A549 (cell line): ENCODE results near the gene ZNF48. TPM values are rescaled to one million over a fixed set of nuclear protein-coding genes. Genes with fewer than 3 reads are reported as not detected.

Source experiments
- ATAC-seq, 2 experiments: fragments of 200-7000 bp in 1 of 2; fragments of >200 bp in 1 of 2; cut with Nextera tagmentation in 1 of 2; cut with Tn5 transposase in 1 of 2; 3 replicates each; pipeline versions ENCODE4 v1.8.0 to v1.9.1; 2018 to 2020; ENCODE audit warnings: mild to moderate bottlenecking in 1 of 2, moderate library complexity in 1 of 2
- CTCF ChIA-PET: fragments of 300-600 bp; sonication (Branson Sonifier 250); formaldehyde crosslinking; extraction: SDS; loops from one replicate; lab custom pipeline; 2021; ENCODE audit warnings: antibody characterized with exemption, inconsistent platforms; lab: Yijun Ruan, JAX
- POLR2A ChIA-PET: fragments of 350-600 bp; formaldehyde crosslinking; extraction: SDS; loops from one replicate; lab custom pipeline; 2021; ENCODE audit warnings: antibody characterized with exemption, inconsistent platforms; lab: Yijun Ruan, JAX
- DNase-seq, 2 experiments: peaks; one replicate each; pipeline versions ENCODE4 v3.0.0 to v3.0.0-alpha.2; 2011 to 2016; ENCODE audit warnings: low read depth in 1 of 2, low spot score in 1 of 2
- FAIRE-seq: peaks from 2 replicates; lab custom pipeline; 2011; peaks lifted over from hg19 to GRCh38; lab: Jason Lieb, UNC
- H3K27ac ChIP-seq, 2 experiments: fragments of >200 bp; sonication (Bioruptor Twin); formaldehyde crosslinking; 3 replicates each; pipeline ENCODE4 v1.5.1; 2016 to 2017
- H3K4me1 ChIP-seq: fragments of >200 bp; sonication (Bioruptor Twin); formaldehyde crosslinking; 3 replicates; pipeline ENCODE4 v1.6.1; 2016
- H3K4me2 ChIP-seq: fragments of >200 bp; sonication (Bioruptor Twin); formaldehyde crosslinking; 3 replicates; pipeline ENCODE4 v1.6.1; 2016
- H3K4me3 ChIP-seq: fragments of >200 bp; sonication (Bioruptor Twin); formaldehyde crosslinking; 3 replicates; pipeline ENCODE4 v1.5.1; 2016
- H3K9me3 ChIP-seq: fragments of >200 bp; sonication (Bioruptor Twin); formaldehyde crosslinking; 3 replicates; pipeline ENCODE4 v1.6.1; 2016
- CBX2 ChIP-seq: fragments of 200-600 bp; sonication (generic); IDR thresholded peaks from 2 replicates; pipeline ENCODE4 v1.6.1; 2016; ENCODE audit warnings: low read depth, mild to moderate bottlenecking, borderline replicate concordance
- CHD4 ChIP-seq: fragments of 200-600 bp; sonication (generic); IDR thresholded peaks from 2 replicates; pipeline ENCODE4 v1.6.1; 2016; ENCODE audit warnings: antibody characterized with exemption, mild to moderate bottlenecking, borderline replicate concordance
- EHMT2 ChIP-seq: fragments of 200-600 bp; sonication (generic); IDR thresholded peaks from 2 replicates; pipeline ENCODE4 v1.6.1; 2016; ENCODE audit warnings: antibody characterized with exemption, low read depth, mild to moderate bottlenecking, moderate library complexity
- EP300 ChIP-seq, 2 experiments: fragments of >200 bp; sonication (Bioruptor Twin); formaldehyde crosslinking; IDR thresholded peaks; 2 replicates in 1 of 2; 3 replicates in 1 of 2; pipeline ENCODE4 v1.6.1; 2016 to 2017
- ESRRA ChIP-seq: fragments of 150-350 bp; IDR thresholded peaks from 2 replicates; pipeline ENCODE4 v1.6.1; 2014; ENCODE audit warnings: mild to moderate bottlenecking, low read length, borderline replicate concordance
- FOSB ChIP-seq: fragments of 250-450 bp; sonication (Bioruptor Pico); IDR thresholded peaks from 2 replicates; pipeline ENCODE4 v1.5.0; 2020; ENCODE audit warnings: mild to moderate bottlenecking, moderate library complexity
- HDAC2 ChIP-seq: fragments of 200-600 bp; sonication (generic); IDR thresholded peaks from 2 replicates; pipeline ENCODE4 v1.6.1; 2016
- KDM5A ChIP-seq: fragments of 200-600 bp; sonication (generic); IDR thresholded peaks from 2 replicates; pipeline ENCODE4 v1.6.1; 2016; ENCODE audit warnings: antibody characterized with exemption, mild to moderate bottlenecking
- MAFK ChIP-seq: fragments of 450-650 bp; IDR thresholded peaks from 2 replicates; pipeline ENCODE4 v1.6.1; 2014; ENCODE audit not compliant: partially characterized antibody
- MYC ChIP-seq: IDR thresholded peaks from 2 replicates; pipeline ENCODE4 v1.6.1; 2012; ENCODE audit warnings: mild to moderate bottlenecking, inconsistent platforms, low read length, improper control_type of control experiment, borderline replicate concordance
- NFE2L2 ChIP-seq: fragments of 150-350 bp; conservative IDR thresholded peaks from 2 replicates; pipeline ENCODE4 v1.6.1; 2014; ENCODE audit warnings: low read length
- PHF8 ChIP-seq: fragments of 200-600 bp; sonication (generic); IDR thresholded peaks from 2 replicates; pipeline ENCODE4 v1.6.1; 2016; ENCODE audit warnings: low read depth, mild to moderate bottlenecking, antibody characterized with exemption, moderate library complexity, borderline replicate concordance
- POLR2AphosphoS2 ChIP-seq: conservative IDR thresholded peaks from 2 replicates; pipeline ENCODE4 v1.6.1; 2012; ENCODE audit warnings: low read length, improper control_type of control experiment, inconsistent platforms
- RCOR1 ChIP-seq: fragments of 150-350 bp; IDR thresholded peaks from 2 replicates; pipeline ENCODE4 v1.6.1; 2014; ENCODE audit warnings: antibody characterized with exemption, low read length, low read depth
- REST ChIP-seq: fragments of 200-600 bp; sonication (generic); IDR thresholded peaks from 2 replicates; pipeline ENCODE4 v1.6.1; 2016; ENCODE audit warnings: antibody characterized with exemption, mild to moderate bottlenecking, moderate library complexity
- RFX5 ChIP-seq: fragments of 450-650 bp; IDR thresholded peaks from 2 replicates; pipeline ENCODE4 v1.7.1; 2014; ENCODE audit warnings: antibody characterized with exemption, mild to moderate bottlenecking, moderate library complexity
- RNF2 ChIP-seq: fragments of 200-600 bp; sonication (generic); IDR thresholded peaks from 2 replicates; pipeline ENCODE4 v1.6.1; 2016; ENCODE audit warnings: low read depth, mild to moderate bottlenecking, antibody characterized with exemption, moderate library complexity, borderline replicate concordance
- SREBF2 ChIP-seq: fragments of 450-650 bp; IDR thresholded peaks from 2 replicates; pipeline ENCODE4 v1.6.1; 2014; ENCODE audit warnings: mild to moderate bottlenecking, moderate library complexity
- TFCP2L1 ChIP-seq: fragments of 250-450 bp; sonication (Bioruptor Pico); IDR thresholded peaks from 2 replicates; pipeline ENCODE4 v1.5.0; 2021; ENCODE audit warnings: mild to moderate bottlenecking
- TP53 ChIP-seq: fragments of 250-450 bp; sonication (Bioruptor Pico); IDR thresholded peaks from 2 replicates; pipeline ENCODE4 v1.5.0; 2021; ENCODE audit warnings: mild to moderate bottlenecking, moderate library complexity
- ZC3H11A ChIP-seq: fragments of 450-650 bp; IDR thresholded peaks from 2 replicates; pipeline ENCODE4 v1.6.1; 2014; ENCODE audit warnings: antibody characterized with exemption, mild to moderate bottlenecking
- ZFP36 ChIP-seq: fragments of 450-650 bp; IDR thresholded peaks from 2 replicates; pipeline ENCODE4 v1.6.1; 2014; ENCODE audit warnings: borderline replicate concordance; ENCODE audit not compliant: partially characterized antibody
- WGBS: methylation state at CpG from one replicate; pipeline ENCODE4 v1.1.6; 2017; ENCODE audit errors: missing lambda C conversion rate; 5-methylcytosine and 5-hydroxymethylcytosine counted together
- polyA plus RNA-seq, 4 experiments: library from polyadenylated mRNA; depleted of rRNA in 3 of 4; stranded (reverse); fragments of >200 nt; fragmentation: RNase III in 1 of 4; extraction: RNeasy Plus Mini Kit Qiagen cat#74134 plus additional on column Dnase treatment in 1 of 4; gene quantifications; 2 replicates in 3 of 4; 3 replicates in 1 of 4; pipeline ENCODE4 v1.2.3, GENCODE V29; 2011 to 2017
- TF ChIP-seq, protein P1 (sequence below): fragments of >200 bp; sonication (Bioruptor Twin); formaldehyde crosslinking; IDR thresholded peaks from 2 replicates; pipeline ENCODE4 v1.6.1; 2016
- TF ChIP-seq, protein P2 (sequence below): fragments of 150-350 bp; IDR thresholded peaks from 2 replicates; pipeline ENCODE4 v1.6.1; 2014; ENCODE audit warnings: low read depth, mild to moderate bottlenecking, low read length
- TF ChIP-seq, protein P3 (sequence below): fragments of 450-650 bp; IDR thresholded peaks from 2 replicates; pipeline ENCODE4 v1.6.1; 2014; ENCODE audit warnings: antibody characterized with exemption
- TF ChIP-seq, protein P4 (sequence below): fragments of 250-450 bp; sonication (Bioruptor Pico); IDR thresholded peaks from 2 replicates; pipeline ENCODE4 v1.5.0; 2021; ENCODE audit warnings: mild to moderate bottlenecking, moderate library complexity, borderline replicate concordance

The ZNF48 gene
- polyA plus RNA-seq, 2 of the 4 experiments (the other 2 are of a cell fraction), result 9.3 to 10.4 TPM

- 89% methylated on average over 5 of the region's 5 CpGs for WGBS
- CTCF ChIA-PET, result interaction anchor here (0.6 to 1.4 kb wide), 5 partner anchors 12 to 332 kb away, joined by 3 to 5 read pairs (median 4); no protein-coding TSS in a partner anchor
- POLR2A ChIA-PET, result no interaction called here
- no peak for FAIRE-seq
- Histone ChIP-seq H3K4me3 (no peak overlapping the region), H3K4me2 (no peak overlapping the region), H3K4me1 (peaks cover 26% of the 10 kb centered on the region), H3K9me3 (no peaks in the 10 kb centered on the region), H3K27ac (no peak overlapping the region)
- no peak for TF ChIP-seq CHD4
- no peak for TF ChIP-seq CBX2
- no peak for TF ChIP-seq NFE2L2
- no peak for TF ChIP-seq KDM5A
- no peak for TF ChIP-seq ZFP36
- no peak for TF ChIP-seq RNF2
- TF ChIP-seq PHF8, result no peak
- TF ChIP-seq, protein P1, sequence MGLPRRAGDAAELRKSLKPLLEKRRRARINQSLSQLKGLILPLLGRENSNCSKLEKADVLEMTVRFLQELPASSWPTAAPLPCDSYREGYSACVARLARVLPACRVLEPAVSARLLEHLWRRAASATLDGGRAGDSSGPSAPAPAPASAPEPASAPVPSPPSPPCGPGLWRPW, result no peak
- TF ChIP-seq REST, result no peak
- no peak for TF ChIP-seq EP300 (IDR thresholded peaks at IDR 0.05)
- TF ChIP-seq TFCP2L1 (CRISPR knock-in tag), result no peak
- TF ChIP-seq TP53 (CRISPR knock-in tag), result no peak
- no peak for ATAC-seq
- DNase-seq, result no peak
Measured at GRCh38 chr16:30414159-30414558, 18.9 kb downstream of the ZNF48 start.

- Histone ChIP-seq H3K4me1 (peaks cover 21% of the 10 kb centered on the region; the same call in 2 of the 3 replicates), H3K9me3 (no peaks in the 10 kb centered on the region), H3K4me3 (no peak overlapping the region), H3K27ac (no peak overlapping the region), H3K4me2 (no peak overlapping the region)
- DNase-seq (no peak), ATAC-seq (no peak), FAIRE-seq (no peak)
- ChIA-PET CTCF (interaction anchor here (1.1 to 2.2 kb wide), 3 partner anchors 14 to 26 kb away, joined by 3 to 10 read pairs (median 10); partner anchors contain the start of genes DCTPP1 and ZNF48), POLR2A (interaction anchor here (1.1 kb wide), 1 partner anchor 9 kb away, joined by 3 read pairs; the partner anchor contains the start of gene ZNF771)
- 92% methylated on average over 4 of the region's 4 CpGs for WGBS
- TF ChIP-seq, protein P2, sequence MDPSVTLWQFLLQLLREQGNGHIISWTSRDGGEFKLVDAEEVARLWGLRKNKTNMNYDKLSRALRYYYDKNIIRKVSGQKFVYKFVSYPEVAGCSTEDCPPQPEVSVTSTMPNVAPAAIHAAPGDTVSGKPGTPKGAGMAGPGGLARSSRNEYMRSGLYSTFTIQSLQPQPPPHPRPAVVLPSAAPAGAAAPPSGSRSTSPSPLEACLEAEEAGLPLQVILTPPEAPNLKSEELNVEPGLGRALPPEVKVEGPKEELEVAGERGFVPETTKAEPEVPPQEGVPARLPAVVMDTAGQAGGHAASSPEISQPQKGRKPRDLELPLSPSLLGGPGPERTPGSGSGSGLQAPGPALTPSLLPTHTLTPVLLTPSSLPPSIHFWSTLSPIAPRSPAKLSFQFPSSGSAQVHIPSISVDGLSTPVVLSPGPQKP, result no peak
- TF ChIP-seq RCOR1, result no peak
- TF ChIP-seq REST, result no peak
- TF ChIP-seq ESRRA, result no peak
- TF ChIP-seq MYC, result no peak
- no peak for TF ChIP-seq FOSB
- TF ChIP-seq MAFK, result no peak
- no peak for TF ChIP-seq POLR2AphosphoS2
- TF ChIP-seq SREBF2, result no peak
- no peak for TF ChIP-seq RFX5
- TF ChIP-seq, protein P3, sequence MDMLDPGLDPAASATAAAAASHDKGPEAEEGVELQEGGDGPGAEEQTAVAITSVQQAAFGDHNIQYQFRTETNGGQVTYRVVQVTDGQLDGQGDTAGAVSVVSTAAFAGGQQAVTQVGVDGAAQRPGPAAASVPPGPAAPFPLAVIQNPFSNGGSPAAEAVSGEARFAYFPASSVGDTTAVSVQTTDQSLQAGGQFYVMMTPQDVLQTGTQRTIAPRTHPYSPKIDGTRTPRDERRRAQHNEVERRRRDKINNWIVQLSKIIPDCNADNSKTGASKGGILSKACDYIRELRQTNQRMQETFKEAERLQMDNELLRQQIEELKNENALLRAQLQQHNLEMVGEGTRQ, result no peak
- no peak for TF ChIP-seq EP300 (IDR thresholded peaks at IDR 0.05)
- TF ChIP-seq HDAC2, result no peak
- TF ChIP-seq EHMT2, result no peak
- TF ChIP-seq, protein P4, sequence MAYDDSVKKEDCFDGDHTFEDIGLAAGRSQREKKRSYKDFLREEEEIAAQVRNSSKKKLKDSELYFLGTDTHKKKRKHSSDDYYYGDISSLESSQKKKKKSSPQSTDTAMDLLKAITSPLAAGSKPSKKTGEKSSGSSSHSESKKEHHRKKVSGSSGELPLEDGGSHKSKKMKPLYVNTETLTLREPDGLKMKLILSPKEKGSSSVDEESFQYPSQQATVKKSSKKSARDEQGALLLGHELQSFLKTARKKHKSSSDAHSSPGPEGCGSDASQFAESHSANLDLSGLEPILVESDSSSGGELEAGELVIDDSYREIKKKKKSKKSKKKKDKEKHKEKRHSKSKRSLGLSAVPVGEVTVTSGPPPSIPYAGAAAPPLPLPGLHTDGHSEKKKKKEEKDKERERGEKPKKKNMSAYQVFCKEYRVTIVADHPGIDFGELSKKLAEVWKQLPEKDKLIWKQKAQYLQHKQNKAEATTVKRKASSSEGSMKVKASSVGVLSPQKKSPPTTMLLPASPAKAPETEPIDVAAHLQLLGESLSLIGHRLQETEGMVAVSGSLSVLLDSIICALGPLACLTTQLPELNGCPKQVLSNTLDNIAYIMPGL (CRISPR knock-in tag), result no peak
- no peak for TF ChIP-seq ZC3H11A
Measured at GRCh38 chr16:30416047-30416603, 20.9 kb downstream of the ZNF48 start.
